GM12873 (cell line): Measurements from ENCODE around the gene COMT.

ENCODE experiments used
- TF ChIP-seq, protein P1 (sequence below): IDR thresholded peaks from 2 replicates; pipeline ENCODE4 v1.5.1; 2012; ENCODE audit warnings: low read depth, mild to moderate bottlenecking, moderate library complexity, low read length, control low read depth; ENCODE audit not compliant: insufficient read depth; ENCODE audit errors: missing control alignments

COMT gene

DNA sequence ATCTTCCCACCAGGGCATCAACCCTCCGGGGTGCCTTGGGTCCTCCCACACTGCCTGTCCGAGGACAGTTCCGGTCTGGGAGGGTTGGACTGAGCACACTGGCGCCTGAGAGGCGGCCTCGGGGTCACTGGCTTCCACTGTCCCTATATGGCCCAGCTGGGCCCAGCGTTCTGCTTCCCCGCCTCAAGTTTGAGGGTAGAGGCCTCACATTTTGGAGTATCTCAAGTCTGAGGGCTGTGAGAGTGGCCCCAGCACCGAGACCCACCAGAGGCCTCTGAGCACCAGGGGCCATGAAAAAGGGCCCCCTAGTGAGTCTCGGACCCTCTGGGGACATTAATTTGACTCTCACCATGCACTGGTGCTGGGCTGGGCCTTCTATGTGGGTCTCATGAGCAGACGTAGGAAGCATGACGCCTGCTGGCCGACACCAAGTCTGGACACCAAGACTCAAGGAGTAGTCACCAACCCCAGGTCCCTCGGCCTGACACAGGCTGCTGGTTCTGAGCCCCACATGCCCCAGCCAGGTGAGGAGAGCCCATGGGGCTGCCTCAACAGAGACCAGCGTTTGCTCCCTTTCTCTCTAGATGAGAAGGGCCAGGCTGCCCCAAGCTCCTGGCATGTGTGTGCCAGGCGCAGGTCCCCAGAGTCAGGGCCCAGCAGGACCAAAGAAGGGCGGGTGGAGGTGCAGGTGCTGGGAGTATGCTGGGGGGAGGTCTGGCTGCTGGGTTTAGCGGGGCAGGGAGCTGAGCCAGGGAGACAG is 47.6 kb downstream of the COMT start:
- TF ChIP-seq, protein P1, sequence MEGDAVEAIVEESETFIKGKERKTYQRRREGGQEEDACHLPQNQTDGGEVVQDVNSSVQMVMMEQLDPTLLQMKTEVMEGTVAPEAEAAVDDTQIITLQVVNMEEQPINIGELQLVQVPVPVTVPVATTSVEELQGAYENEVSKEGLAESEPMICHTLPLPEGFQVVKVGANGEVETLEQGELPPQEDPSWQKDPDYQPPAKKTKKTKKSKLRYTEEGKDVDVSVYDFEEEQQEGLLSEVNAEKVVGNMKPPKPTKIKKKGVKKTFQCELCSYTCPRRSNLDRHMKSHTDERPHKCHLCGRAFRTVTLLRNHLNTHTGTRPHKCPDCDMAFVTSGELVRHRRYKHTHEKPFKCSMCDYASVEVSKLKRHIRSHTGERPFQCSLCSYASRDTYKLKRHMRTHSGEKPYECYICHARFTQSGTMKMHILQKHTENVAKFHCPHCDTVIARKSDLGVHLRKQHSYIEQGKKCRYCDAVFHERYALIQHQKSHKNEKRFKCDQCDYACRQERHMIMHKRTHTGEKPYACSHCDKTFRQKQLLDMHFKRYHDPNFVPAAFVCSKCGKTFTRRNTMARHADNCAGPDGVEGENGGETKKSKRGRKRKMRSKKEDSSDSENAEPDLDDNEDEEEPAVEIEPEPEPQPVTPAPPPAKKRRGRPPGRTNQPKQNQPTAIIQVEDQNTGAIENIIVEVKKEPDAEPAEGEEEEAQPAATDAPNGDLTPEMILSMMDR: no peak

DNA sequence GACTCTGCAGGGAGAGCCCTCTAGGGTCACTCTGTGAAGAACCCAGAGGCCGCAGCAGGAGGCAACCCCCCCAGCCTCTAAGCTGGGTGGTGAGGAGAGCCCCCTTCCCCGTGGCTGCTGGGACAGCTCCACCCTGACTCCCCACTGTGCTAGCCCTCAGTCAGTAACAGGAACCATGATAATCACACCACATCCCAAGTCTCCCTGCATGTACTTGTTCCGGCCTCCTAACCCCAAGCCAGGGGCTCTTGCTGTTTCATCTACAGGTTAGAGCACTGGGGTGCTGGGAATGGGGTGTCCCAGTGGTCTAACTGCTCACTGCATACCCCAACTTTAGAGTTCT is 48.1 kb downstream of the COMT start:
- TF ChIP-seq, protein P1: no peak

DNA sequence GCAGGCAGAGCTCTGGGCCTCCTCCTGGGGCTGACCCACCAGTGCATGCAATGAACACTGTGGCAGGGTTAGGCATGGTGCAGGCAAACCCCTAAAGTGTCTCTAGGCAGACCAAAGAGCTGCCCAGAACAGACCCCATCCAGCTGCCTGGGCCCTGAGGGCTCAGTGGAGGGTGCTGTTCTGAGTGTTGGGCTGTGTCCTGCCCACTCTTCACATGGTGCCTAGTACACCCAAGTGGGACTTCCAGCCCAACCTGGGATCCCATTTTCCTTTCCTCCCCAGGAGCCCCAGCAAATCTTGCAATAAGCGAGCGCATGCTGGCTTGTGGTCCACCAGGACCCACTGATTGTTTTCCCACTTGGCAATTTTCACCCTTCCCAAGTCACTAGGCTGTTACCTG is 48.6 kb downstream of the COMT start:
- TF ChIP-seq, protein P1: no peak

DNA sequence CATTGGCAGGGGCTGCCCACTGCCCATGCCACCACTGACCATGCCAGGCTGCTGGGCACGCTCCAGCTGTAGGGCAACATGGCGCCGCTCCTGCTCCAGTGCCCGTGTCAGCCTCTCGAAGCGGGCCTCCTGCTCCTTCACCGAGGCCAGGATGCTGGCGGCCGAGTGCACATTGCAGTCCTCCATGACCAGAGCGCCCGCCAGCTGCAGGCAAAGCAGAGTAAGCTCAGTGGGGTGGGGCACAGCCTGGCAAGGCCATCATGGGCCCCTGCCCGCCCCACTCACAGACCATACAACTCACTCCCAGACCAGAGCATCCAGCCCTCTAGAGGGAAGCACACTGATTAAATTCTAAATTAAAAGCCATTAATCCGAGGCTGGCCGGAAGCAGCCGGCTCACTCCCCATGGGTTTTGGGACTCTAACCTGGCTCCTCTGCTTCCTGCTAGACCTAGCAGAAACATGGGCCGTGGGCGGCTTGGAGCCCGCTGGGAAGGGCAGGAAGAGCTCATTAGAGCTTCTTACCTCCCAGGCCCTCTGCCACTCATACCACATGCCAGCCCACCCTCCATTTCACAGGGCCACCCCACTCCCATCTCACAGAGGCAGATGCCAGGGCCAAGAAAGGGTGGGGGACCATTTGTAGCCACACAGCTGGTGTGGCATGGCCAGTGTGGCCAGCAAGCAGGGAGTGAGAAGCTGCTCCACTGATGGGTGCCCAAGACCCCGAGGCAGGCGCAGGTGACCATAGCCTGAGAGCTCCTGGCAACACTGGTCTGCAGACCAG is 49.2 kb downstream of the COMT start:
- TF ChIP-seq, protein P1: no peak

DNA sequence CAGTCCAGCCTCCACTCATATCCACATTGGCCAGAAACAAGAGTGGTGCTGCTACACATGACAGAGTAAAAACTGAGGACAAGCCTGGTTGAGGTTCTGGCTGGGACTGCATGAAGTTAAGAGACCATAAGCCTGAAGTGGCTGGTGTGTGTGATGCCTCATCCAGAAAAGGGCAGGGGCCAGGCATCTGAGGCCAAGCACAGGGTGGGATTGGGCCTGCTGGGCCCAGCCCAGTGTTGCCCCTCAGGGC is 49.7 kb downstream of the COMT start:
- TF ChIP-seq, protein P1: no peak

DNA sequence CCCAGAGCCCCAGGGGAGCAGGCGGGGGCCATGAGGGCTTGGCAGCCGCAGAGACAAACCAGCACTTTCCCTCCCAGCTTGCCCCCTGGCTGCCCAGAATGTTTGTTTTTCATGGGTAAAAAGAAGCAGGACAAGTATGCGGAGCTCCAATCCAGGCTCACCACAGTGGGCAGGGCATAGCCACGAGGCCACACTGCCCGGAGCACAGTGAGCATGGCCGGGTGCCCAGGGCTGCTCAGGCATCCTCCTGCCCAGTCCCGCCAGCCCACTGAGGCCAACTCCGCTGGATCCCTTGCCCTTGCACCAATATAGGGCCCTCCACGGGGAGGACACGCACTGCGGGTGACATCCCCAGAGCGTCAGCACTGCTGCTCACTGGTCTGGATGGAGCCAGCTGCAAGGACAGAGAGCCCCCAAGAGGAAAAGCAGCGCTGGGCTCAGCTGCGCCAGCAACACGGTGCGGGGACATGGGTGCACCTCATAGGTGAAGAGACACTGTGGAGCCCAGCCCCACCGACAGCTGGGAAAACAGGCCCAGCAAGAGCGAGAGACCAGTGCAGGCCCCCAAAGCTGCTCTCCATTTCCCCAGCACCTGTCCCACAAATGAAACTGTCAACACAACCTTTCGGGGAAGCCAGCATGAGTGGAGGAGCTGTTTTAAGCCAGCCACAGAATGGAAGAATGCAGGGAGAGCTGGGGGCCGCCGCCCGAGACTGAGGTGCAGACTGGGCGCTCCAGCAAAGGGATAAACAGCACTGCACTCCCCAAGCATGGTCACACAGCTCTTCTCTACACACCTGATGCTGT is 50.3 kb downstream of the COMT start:
- TF ChIP-seq, protein P1: no peak

DNA sequence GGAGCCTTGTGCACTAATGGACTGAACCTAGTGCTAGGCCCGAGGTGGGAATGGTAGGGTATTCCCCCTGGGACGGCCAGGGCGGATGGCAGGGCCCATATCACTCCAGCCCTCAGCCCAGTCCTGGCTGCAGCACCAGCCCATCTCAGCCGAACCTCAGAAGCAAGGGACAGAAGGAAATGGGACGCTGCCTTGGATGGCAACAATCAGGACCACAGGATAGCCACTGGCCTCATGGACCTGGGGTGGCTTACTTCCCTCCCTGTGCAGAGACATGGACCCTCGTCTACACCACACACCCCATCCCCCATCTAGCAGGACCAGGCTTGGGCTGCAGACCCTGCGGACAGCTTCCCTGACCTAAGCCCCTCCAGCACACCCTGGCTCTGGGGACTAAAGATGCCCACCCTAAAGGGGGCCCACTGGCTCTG is 50.9 kb downstream of the COMT start:
- TF ChIP-seq, protein P1: no peak
